ENCODE measurements around the gene PGAP2.

DNA sequence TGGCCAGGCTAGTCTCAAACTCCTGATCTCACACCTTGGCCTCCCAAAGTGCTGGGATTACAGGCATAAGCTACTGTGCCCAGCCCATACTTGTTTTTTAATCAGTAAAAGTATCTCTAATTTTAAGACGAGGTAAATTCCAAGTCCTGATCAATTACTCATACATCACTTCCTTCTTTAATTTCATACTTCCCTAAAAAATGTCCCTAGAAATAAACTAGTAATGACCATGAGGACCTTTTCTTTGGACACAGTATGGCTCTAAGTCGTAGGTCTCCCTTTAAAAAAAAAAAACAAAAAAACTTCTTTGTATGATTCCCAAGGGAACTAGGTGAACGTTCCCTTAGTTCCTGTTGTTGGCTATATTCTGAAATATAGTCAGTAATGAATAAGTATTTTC lies 40.8 kb upstream of the PGAP2 start:
- TF ChIP-seq, protein P1, sequence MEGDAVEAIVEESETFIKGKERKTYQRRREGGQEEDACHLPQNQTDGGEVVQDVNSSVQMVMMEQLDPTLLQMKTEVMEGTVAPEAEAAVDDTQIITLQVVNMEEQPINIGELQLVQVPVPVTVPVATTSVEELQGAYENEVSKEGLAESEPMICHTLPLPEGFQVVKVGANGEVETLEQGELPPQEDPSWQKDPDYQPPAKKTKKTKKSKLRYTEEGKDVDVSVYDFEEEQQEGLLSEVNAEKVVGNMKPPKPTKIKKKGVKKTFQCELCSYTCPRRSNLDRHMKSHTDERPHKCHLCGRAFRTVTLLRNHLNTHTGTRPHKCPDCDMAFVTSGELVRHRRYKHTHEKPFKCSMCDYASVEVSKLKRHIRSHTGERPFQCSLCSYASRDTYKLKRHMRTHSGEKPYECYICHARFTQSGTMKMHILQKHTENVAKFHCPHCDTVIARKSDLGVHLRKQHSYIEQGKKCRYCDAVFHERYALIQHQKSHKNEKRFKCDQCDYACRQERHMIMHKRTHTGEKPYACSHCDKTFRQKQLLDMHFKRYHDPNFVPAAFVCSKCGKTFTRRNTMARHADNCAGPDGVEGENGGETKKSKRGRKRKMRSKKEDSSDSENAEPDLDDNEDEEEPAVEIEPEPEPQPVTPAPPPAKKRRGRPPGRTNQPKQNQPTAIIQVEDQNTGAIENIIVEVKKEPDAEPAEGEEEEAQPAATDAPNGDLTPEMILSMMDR (IDR thresholded peaks at IDR 0.05), result no peak
- TF ChIP-seq POLR2A (IDR thresholded peaks at IDR 0.05), result no peak

Measured in lower leg skin (tissue), 3 donors.